Activated T-cell treated with anti-CD3 and anti-CD28 coated beads, Interleukin-2, amount 50 U/mL, for 48 hours (primary cell): ENCODE data around the gene OCLN.
"Not testable (repeated sequence)": the region's sequence is repeated elsewhere in the genome, so short reads cannot be mapped to it uniquely, and the experiment has no call there.

Experiments used
- DNase-seq, 2 experiments: peaks; one replicate each; pipeline ENCODE4 v3.0.0-alpha.2; 2020

OCLN gene

DNA sequence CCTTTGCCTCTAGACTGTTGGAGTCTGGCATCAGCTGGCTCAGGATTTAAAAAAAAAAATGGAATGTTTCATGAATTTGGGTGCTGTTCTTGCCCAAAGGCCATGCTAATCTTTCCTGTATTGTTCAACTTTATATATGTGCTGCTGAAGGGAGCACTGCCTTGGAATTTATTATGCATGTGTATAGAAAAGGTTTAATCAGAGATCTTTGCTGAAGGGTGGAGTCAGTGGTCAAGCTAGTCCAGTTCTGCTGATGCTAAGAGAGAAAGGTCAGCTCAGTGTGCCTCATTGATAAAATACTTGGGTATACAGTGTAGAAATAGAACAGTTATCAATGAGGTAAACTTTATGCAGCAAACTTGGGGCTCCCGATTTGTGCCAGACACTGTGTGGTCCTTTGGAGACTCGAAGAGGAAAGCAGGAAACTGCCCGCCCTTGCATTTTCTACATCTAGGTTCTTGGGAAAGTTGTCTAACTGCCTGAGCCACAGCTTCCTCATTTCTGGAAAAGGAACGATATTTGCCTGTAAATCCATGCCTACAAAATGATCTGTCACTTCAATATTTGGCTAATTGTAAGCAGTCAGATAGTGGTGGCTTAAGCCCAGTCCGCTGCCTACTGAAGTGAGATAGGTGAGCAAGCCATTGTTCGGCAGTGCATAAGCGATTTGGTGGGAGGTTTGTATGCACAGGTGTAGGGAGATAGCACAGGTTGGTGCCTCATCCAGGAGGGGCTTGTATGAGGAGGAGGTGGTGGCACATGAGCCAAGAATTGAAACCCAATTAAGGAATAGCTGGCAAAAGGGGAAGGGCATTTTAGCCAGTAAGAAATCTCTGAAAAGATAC is 38.2 kb downstream of the OCLN start:
- no peak for DNase-seq

DNA sequence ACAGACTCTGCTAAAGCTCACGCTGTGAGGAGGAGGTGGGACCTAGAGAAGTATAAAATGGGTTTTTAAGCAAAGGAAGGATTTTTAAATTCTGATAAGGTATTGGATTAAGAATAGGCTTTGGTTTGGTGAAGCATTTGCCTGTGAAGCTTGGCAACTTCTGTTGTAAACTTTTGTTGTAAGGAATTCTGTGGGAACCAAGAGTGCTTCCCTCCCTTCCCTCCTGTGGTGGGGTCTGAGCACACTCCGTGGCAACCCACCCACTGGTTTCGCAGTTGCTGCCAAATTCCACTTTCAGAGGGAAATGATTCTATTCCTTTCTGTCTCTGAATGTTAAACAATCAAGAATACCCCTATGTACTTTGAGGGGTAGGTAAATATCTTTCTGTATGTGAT is 38.8 kb downstream of the OCLN start:
- DNase-seq = no peak

DNA sequence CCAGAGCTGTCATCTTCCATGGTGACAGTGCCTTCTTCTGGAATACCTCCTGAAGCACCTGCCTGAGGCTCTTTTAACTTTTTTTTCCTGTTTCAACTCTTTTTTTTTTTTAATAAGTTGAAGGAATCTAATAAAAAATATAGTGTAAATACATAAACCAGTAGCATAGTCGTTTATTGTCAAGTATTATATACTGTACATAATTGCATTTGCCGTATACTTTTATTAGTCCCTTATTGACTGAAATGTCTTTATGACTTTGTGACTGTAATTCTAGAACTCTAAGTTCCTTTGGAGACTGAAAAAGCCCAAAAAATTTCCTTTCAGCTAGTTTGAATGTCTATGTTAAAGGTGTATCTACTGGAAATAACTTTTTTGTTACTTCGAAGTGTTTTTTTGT is 45.3 kb downstream of the OCLN start:
- DNase-seq = not testable (repeated sequence)

- not testable (repeated sequence) for DNase-seq
Measured at GRCh38 chr5:69538735-69539134, 46.1 kb downstream of the OCLN start.

- DNase-seq = not testable (repeated sequence)
Measured at GRCh38 chr5:69541347-69541746, 48.8 kb downstream of the OCLN start.

- DNase-seq = not testable (repeated sequence)
Measured at GRCh38 chr5:69542838-69543618, 50.4 kb downstream of the OCLN start.

DNA sequence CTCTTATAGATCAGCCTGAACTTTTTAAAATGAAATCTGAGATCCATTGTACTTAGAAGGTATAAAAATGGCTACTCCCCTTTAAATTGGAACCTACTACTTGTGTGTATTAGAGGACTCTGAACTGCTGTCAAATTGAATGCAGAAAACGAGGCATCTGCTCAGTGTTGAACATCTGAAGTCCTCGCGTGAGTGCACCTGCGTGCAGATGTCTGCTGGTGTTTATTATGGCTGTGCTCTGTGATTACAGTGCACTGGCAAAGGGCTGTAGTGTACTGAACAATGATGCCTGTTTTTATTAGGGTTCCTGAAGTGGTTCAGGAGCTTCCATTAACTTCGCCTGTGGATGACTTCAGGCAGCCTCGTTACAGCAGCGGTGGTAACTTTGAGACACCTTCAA is 52.0 kb downstream of the OCLN start:
- not testable (repeated sequence) for DNase-seq

DNA sequence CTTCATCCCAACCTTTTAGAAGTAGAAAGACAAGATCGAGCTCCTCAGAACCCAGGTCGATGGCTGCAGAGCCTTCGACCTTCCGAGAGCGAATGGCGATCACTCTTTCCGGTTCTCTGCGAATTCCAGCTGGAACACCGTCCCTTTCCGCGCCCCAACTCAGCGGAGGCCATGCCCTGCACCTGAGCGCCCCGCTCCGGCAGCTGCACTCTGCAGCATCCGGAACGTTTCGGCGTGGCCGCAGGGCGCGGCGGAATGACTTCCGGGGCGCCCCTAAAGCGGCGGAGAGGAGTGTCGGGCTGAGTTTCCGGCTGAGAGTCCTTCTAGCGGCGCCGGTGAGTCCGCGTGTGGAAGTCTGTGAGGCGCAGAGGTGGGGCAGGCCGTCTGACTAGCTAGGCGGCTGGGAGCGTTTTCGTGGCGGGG is 67.3 kb downstream of the OCLN start, which contains the start of gene GTF2H2C:
Gene GTF2H2C (plus strand): TSS at position 284 of the 423 bp plus-strand sequence. CDS start 4,942 bp downstream, outside the sequence.
- peak; percentile 81 to 84 for DNase-seq

DNA sequence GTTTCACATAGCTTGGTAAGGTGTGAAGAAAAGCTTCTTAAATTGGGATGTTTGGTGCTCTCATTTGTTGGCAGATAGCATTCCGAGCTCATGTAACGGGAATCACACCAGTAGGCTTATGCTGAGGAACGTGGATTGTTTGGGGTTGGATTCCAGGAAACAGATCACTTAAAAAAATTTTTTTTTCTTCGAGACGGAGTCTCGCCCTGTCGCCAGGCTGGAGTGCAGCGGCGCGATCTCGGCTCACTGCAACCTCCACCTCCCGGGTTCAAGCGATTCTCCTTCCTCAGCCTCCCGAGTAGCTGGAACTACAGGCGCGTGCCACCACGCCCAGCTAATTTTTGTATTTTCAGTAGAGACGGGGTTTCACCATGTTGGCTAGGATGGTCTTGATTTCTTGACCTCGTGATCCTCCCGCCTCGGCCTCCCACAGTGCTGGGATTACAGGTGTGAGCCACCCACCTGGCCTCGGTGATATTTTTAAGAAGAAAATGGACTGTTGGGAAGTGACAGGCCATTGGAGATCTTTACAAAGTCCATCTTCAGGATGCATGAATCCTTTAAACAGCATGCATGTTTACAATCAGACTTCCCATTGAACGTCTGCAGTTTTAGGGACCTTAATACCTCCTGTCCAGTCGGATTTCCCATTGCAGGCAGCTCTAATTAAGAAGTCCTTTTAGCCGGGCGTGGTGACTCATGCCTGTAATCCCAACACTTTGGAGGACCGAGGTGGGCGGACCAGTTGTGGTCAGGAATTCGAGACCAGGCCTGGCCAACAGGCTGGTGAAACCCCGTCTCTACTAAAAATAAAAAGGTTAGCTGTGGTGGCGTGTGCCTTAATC is 68.2 kb downstream of the OCLN start:
- DNase-seq = peak; percentile 20 to 21

DNA sequence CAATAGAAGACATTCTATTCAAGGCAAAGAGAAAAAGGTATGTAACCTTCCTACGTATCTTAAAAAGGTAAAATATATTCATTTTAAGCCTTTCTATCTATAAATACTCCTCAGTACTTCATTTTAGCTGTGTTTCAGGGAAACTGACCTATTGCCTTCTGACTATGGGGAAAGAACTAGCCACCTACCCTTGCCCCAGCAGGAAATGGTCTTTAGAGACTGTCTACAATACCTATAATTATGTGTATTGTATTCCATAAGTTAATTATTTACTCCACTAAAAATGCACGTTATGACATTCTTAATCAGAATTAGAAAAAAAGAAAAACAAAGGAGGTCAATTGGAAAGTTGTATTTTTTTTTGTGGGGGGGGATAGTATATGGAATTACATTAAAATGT is 73.6 kb downstream of the OCLN start:
- DNase-seq = not testable (repeated sequence)

DNA sequence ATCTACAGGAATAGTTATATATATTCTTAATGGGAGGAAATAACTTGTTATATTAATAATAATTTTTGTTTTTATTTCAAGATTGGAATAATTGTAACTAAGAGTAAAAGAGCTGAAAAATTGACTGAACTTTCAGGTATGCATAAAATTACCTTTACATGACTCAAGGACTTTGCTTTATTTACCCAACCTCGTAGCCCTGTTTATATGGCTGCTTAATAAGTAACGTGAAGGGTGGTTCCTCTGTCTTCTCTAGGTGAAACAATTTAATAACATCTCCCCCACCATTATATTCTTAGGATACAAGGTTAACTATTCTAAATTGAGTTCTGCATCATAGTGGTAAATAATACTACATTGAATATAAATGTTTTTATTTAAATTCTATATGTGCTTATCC is 75.5 kb downstream of the OCLN start:
- not testable (repeated sequence) for DNase-seq

GRCh38 chr5:69583356-69583755 is 90.8 kb downstream of the OCLN start:
- not testable (repeated sequence) for DNase-seq

DNA sequence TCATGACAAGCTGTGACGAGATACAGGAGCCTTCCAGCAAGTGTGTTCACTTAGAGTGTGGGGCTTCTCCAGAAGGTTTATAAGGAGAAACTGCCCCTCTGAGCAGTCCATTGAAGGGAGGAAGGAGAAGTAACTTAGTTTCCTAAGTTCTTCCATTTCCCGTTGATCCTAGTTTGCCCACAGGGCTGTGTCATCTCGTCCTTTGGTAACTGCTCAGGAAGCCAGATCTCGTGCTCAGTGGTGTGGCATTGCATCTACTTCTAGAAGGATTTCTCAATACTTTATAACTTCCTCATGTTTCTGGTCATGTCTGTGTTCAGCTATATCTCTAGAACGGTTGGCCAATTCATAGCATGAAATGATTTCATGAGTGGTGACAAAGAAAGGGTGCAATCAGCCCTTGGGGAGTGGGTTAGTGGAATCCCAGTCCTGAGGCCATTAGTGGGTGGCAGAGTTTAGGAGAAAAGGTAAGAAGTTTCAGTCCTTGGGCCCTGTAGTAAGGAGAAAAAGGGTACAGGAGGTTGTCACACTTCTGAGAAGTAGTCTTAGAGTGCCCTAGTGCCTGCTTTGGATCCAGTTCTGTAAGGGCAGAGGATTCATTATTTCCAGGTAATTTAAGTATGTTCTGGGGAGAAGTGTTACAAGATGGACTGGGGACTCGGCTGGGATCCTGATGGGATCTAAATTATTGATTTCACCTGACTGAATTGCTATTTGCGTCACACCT is 103.7 kb downstream of the OCLN start:
- DNase-seq = not testable (repeated sequence)

- DNase-seq = not testable (repeated sequence)
Measured at GRCh38 chr5:69601947-69602346, 109.4 kb downstream of the OCLN start.

GRCh38 chr5:69606839-69607238 is 114.2 kb downstream of the OCLN start:
- DNase-seq = not testable (repeated sequence)
